Bronchial epithelial cell (primary cell): ENCODE measurements around the gene CCDC78. TPM values are rescaled to one million over a fixed set of nuclear protein-coding genes. Genes with fewer than 3 reads are reported as not detected.

ENCODE experiments used
- DNase-seq: peaks from one replicate; pipeline ENCODE4 v3.0.0-alpha.2; 2010; ENCODE audit warnings: low read depth
- FAIRE-seq: peaks from 2 replicates; lab custom pipeline; 2011; peaks lifted over from hg19 to GRCh38; lab: Jason Lieb, UNC
- H3K27me3 ChIP-seq: 2 replicates; pipeline ENCODE4 v1.5.1; 2011; ENCODE audit warnings: low read length; ENCODE audit not compliant: control insufficient read depth, insufficient read depth
- H3K36me3 ChIP-seq: 2 replicates; pipeline ENCODE4 v1.5.1; 2011; ENCODE audit warnings: low read length; ENCODE audit not compliant: control insufficient read depth, insufficient read depth
- H3K4me3 ChIP-seq: 2 replicates; pipeline ENCODE4 v1.5.1; 2011; ENCODE audit warnings: mild to moderate bottlenecking, low read depth, low read length, control low read depth
- total RNA-seq: library from RNA; depleted of rRNA; stranded (reverse); fragments of >200 nt; gene quantifications from 2 replicates; pipeline ENCODE4 v1.2.1, GENCODE V29; 2014
- TF ChIP-seq, protein P1 (sequence below): IDR thresholded peaks from 2 replicates; pipeline ENCODE4 v1.5.1; 2011; ENCODE audit warnings: mild to moderate bottlenecking, moderate library complexity, low read length, control low read depth, inconsistent platforms; ENCODE audit not compliant: insufficient read depth, severe bottlenecking

Gene CCDC78
- total RNA-seq, 1 donor from 2014 or later, result 1.6 TPM

DNA sequence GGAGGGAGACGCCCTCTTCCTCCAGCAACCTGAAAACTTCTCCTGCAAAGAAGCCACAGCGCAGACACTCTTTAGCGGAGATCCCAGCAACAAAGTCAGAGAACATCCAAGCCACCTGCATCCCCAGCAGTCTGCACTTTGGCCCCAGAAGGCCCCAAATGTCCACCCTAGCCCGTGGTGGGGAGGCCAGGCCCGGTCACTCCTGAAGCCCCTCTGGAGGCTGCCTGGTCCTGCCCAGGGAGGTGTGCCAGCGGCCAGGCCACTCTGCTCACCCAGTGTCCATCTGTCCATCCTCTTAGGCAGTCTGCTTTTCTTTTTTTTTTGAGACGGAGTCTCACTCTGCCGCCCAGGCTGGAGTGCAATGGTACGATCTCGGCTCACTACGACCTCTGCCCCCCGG is 6.1 kb upstream of the CCDC78 start:
- TF ChIP-seq, protein P1, sequence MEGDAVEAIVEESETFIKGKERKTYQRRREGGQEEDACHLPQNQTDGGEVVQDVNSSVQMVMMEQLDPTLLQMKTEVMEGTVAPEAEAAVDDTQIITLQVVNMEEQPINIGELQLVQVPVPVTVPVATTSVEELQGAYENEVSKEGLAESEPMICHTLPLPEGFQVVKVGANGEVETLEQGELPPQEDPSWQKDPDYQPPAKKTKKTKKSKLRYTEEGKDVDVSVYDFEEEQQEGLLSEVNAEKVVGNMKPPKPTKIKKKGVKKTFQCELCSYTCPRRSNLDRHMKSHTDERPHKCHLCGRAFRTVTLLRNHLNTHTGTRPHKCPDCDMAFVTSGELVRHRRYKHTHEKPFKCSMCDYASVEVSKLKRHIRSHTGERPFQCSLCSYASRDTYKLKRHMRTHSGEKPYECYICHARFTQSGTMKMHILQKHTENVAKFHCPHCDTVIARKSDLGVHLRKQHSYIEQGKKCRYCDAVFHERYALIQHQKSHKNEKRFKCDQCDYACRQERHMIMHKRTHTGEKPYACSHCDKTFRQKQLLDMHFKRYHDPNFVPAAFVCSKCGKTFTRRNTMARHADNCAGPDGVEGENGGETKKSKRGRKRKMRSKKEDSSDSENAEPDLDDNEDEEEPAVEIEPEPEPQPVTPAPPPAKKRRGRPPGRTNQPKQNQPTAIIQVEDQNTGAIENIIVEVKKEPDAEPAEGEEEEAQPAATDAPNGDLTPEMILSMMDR, result no peak
- DNase-seq (no peak), FAIRE-seq (peak; percentile 64)
- H3K4me3 ChIP-seq, result no peak overlapping the region
- no peaks in the 10 kb centered on the region for H3K27me3 ChIP-seq
- H3K36me3 ChIP-seq, result peaks cover 26% of the 10 kb centered on the region

GRCh38 chr16:730666-731509 is 4.6 kb upstream of the CCDC78 start:
- no peak overlapping the region for H3K4me3 ChIP-seq
- H3K27me3 ChIP-seq, result no peaks in the 10 kb centered on the region
- no peak for FAIRE-seq
- TF ChIP-seq, protein P1, result no peak
- H3K36me3 ChIP-seq, result peaks cover 20% of the 10 kb centered on the region
- no peak for DNase-seq

GRCh38 chr16:729768-730665 is 3.8 kb upstream of the CCDC78 start:
- no peak for FAIRE-seq
- no peak for DNase-seq
- peaks cover 19% of the 10 kb centered on the region for H3K36me3 ChIP-seq
- TF ChIP-seq, protein P1, result no peak
- H3K27me3 ChIP-seq, result no peaks in the 10 kb centered on the region
- no peak overlapping the region for H3K4me3 ChIP-seq

DNA sequence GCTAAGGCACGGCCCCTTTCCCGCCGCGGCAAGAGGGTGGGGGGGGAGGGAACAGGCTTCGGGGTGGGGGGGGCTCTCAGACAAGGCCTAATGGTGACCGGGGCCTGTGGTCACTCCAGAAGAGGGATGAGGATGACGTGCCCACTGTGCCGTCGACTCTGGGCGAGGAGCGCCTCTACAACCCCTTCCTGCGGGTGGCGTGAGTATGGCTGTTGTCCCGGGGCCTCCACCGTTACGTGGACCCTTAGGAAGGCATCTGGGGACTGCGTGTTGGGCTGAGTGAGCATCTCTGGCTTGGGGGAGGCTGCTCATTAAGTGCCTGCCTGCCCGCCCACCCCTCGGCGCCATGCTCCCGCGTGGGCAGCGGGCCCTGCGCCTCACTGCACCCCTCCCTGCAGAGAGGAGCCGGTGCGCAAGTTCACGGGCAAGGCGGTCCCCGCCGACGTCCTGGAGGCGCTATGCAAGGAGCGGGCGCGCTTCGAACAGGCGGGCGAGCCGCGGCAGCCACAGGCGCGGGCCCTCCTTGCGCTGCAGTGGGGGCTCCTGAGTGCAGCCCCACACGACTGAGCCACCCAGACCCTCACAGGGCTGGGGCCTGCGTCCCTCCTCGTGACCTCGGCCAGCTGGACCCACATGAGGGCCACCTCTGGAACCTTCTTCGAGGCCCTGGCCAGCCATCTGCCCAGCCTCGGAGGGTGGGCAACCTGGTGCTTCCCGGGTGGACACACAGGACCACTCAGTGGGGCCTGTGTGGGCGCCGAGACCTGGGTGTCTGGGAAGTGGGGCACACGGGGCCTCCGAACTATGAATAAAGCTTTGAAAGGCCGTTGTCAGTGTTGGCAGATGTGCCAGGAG is 2.9 kb upstream of the CCDC78 start:
- H3K36me3 ChIP-seq, result peaks cover 13% of the 10 kb centered on the region
- peak overlapping the region; percentile 72 for H3K4me3 ChIP-seq
- FAIRE-seq (no peak), DNase-seq (no peak)
- TF ChIP-seq, protein P1, result no peak
- H3K27me3 ChIP-seq, result no peaks in the 10 kb centered on the region

- peak overlapping the region; percentile 72 for H3K4me3 ChIP-seq
- H3K27me3 ChIP-seq, result no peaks in the 10 kb centered on the region
- TF ChIP-seq, protein P1, result no peak
- H3K36me3 ChIP-seq, result peaks cover 9% of the 10 kb centered on the region
- FAIRE-seq, result no peak
- peak; percentile 61 for DNase-seq
These were observed 2.1 kb upstream of the CCDC78 start for GRCh38 chr16:728131-728889.
